Measurements from ENCODE around the gene KIR2DL1.

GRCh38 chr19:54739587-54740497, 29.8 kb upstream of the KIR2DL1 start:
- TF ChIP-seq, protein P1, sequence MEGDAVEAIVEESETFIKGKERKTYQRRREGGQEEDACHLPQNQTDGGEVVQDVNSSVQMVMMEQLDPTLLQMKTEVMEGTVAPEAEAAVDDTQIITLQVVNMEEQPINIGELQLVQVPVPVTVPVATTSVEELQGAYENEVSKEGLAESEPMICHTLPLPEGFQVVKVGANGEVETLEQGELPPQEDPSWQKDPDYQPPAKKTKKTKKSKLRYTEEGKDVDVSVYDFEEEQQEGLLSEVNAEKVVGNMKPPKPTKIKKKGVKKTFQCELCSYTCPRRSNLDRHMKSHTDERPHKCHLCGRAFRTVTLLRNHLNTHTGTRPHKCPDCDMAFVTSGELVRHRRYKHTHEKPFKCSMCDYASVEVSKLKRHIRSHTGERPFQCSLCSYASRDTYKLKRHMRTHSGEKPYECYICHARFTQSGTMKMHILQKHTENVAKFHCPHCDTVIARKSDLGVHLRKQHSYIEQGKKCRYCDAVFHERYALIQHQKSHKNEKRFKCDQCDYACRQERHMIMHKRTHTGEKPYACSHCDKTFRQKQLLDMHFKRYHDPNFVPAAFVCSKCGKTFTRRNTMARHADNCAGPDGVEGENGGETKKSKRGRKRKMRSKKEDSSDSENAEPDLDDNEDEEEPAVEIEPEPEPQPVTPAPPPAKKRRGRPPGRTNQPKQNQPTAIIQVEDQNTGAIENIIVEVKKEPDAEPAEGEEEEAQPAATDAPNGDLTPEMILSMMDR (IDR thresholded peaks at IDR 0.05), result no peak
- TF ChIP-seq POLR2AphosphoS5 (IDR thresholded peaks at IDR 0.05) (no peak), POLR2A (IDR thresholded peaks at IDR 0.05) (no peak), EP300 (IDR thresholded peaks at IDR 0.05) (no peak)
